HG02763 (cell line): Measurements from ENCODE around the gene TBC1D10A.

Experiments used
- ATAC-seq: cut with Tn5 transposase; IDR thresholded peaks from one replicate; pipeline ENCODE4 v1.9.1; 2021; ENCODE audit warnings: mild to moderate bottlenecking, moderate library complexity; ENCODE audit not compliant: unreplicated experiment

TBC1D10A gene

GRCh38 chr22:30287648-30288418 lies 38.9 kb downstream of the TBC1D10A start:
- no peak for ATAC-seq

- no peak for ATAC-seq
These were observed 39.7 kb downstream of the TBC1D10A start for GRCh38 chr22:30286813-30287647.

GRCh38 chr22:30286331-30286730 lies 40.4 kb downstream of the TBC1D10A start:
- ATAC-seq = no peak

DNA sequence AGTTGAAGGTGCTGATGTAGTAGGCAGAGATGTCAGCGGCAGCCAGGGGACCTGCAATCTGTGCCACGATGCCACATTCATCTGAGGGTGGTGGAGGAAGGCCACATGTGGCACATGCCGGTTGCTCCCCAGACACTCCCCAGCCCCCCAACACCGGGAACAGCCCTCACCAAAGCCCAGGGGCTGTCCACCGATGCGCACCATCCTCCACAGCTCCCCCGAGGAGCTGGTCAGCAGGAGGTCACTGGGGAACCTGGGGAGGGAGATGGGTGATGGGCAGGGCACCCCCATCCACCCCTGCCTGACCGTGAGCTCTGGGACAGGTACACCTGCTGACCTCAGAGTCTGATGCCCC lies 40.9 kb downstream of the TBC1D10A start:
- no peak for ATAC-seq

DNA sequence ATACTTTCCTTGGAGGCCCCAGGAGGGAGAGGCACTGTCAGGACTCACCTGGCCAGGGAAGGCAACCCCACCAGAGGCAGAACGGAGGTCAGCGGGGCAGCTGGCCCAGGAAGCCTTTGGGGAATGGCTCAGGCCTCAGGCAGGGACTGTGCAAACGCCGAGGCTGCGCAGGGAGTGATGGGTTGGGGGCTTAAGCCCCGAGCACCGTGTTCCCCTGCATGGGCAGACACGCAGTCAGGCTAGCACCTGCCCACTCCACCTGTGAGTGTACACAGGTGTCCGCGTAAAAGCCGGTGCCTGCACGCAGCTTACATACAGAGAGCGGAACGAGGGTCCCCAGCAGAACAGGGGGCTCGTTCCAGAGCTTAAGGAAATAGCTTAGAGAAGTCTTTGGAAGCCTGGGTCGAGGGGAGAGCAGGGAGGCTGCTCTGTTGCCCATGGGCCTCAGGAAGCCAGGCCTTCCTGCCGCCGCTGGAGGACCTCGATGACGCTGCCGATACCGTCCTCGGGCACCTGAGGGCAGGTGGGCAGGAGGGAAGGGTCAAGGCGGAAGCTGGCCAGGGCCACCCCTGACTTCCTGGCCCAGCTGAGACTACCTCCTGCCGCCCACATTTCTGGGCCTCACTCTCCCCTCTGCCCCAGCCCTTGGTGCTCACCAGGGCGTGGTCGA lies 41.4 kb downstream of the TBC1D10A start:
- no peak for ATAC-seq

DNA sequence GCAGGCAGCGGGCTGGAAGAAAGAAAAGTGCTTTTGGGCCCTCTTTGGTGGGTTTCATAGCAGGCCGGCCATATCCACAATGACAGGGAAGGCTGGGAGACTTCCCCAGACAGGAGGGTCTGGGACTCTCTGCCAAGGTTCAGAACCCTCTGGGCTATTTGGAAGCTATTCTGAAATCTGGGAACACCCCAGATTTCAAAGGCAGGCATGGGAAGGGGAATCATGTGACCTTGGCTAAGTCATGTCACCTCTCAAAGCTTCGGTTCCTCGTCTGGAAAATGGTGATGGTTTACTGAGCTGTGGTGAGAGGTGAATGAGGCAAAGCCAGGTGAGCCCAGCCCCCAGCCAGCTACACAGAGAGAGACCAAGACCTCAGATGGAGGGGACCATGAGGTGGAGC lies 42.1 kb downstream of the TBC1D10A start:
- ATAC-seq = no peak

- no peak for ATAC-seq
These were observed 42.6 kb downstream of the TBC1D10A start for GRCh38 chr22:30284172-30284571.

DNA sequence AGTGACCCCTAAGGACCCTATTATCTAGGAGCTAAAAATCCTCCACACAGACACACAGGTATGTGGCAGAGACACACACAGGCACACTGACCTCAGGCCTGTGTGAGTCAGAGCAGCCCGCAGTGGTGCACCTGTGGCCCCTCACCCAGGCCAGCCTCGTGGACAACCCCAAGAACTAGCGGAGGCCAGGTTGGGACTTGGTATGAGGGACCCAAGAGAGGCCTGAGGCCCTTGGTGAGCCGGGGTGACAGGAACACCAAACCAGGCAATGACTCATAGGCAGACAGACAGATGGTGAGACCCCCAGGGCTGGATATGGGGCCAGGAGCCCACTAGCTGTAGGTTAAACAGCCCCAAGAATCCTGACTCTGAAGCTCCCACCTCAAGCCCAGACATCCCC lies 43.4 kb downstream of the TBC1D10A start:
- ATAC-seq = no peak

DNA sequence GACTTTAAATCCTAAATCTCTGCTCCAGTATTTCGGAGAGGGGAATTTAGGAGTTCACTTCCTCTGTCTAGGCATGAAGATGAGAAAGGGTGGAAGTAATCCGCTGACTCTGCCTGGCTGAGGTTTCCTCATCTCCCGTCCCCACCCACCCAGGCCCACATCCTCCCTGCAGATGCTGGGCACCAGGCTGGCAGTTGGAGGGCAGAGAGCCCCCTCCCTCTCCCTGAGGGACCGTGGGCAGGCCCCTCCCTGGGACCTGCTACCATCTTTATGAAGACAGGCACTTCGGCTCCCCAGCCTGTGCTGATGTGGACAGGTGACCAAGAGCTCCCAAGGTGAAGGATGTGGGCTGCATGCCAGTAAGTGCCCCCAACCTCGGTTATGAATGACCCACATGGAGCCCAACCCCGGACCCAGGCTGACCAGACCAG lies 44.1 kb downstream of the TBC1D10A start:
- ATAC-seq = no peak

DNA sequence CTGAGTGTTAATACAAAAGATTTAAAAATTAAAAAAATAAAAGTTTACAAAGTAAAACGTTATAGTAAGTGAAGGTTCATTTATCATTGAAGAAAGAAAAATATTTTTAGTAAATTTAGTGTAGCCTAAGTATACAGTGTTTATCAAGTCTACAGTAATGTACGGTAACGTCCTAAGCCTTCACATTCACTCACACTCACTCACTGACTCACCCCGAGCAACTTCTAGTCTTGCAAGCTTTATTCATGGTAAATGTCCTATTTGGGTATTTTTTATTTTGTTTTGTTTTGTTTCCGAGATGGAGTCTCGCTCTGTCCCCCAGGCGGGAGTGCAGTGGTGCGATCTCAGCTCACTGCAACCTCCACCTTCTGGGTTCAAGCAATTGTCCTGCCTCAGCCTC lies 46.2 kb downstream of the TBC1D10A start:
- no peak for ATAC-seq

- ATAC-seq = no peak
These were observed 46.8 kb downstream of the TBC1D10A start for GRCh38 chr22:30279932-30280331.

GRCh38 chr22:30279046-30279788 lies 47.5 kb downstream of the TBC1D10A start:
- no peak for ATAC-seq

GRCh38 chr22:30277547-30278344 lies 49.0 kb downstream of the TBC1D10A start:
- ATAC-seq = no peak

- no peak for ATAC-seq
These were observed 50.7 kb downstream of the TBC1D10A start for GRCh38 chr22:30276039-30276438.

DNA sequence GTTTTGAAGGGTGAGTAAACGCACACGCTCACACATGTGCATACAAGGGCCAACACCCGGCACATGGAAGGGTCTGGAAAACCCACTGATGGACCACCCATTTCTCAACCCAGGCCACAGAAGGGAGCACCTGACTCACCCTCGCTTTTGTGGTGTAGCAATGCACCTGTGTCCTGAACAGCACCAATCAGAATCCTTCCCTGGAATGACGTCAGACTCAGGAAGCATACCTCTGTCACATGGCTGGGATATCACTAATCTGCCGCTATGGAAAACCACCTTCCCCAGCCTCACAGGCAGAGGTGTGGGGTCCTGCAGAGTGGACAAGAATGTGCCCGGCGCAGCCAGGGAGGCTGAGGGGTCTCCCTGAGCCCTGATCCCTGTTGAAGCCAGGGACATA lies 51.1 kb downstream of the TBC1D10A start:
- ATAC-seq = no peak

DNA sequence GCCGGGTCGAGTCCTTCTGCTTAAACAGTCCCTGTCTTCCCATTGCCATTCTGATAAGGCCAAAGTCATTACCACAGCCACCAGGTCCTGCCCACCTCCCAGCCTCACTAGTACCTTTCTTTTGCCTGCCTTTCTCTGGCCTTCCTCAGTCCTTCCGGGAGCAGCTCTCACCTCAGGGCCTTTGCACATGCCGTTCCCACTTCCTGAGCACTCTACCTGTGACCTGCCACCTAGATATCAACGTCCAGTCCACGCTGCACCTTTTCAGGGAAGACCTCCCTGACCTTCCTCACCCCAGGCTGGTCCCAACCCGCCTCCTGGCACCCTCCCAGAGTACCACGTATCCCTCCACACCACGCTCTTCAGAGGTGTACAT lies 52.3 kb downstream of the TBC1D10A start:
- ATAC-seq = no peak

DNA sequence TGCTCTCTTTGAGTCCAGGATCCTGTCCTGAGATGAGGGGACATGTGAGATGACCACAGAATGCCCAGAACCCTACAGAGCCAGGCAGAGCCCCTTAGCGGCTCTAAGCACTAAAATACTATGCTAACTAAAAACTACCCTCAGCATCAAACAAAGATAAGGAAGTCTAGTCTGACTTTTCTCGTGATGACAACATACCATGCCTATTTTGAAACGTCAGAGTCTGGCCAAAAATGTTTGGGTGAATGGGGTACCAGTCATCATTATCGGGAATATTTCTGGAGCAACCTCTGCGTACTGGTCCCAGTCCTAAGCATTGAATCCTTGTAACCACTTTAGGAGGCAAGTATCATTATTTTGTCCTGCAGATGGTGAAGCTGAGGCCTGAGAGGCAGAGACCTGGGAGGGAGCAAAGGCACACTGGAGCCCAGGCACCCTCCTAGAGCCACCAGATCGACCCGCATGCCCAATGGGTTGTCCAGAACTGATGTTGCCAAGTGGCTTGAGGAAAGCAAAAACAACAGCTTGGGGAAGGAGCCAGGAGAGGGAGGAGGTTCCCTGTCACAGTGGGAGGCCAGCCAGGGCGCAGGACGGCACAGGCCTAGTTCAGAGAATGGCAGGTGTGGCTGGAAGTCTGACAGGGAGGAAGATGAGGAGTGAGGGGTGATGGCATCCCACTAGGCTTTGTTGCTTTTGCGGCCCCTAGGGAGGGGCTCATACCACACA lies 52.9 kb downstream of the TBC1D10A start:
- ATAC-seq = no peak

DNA sequence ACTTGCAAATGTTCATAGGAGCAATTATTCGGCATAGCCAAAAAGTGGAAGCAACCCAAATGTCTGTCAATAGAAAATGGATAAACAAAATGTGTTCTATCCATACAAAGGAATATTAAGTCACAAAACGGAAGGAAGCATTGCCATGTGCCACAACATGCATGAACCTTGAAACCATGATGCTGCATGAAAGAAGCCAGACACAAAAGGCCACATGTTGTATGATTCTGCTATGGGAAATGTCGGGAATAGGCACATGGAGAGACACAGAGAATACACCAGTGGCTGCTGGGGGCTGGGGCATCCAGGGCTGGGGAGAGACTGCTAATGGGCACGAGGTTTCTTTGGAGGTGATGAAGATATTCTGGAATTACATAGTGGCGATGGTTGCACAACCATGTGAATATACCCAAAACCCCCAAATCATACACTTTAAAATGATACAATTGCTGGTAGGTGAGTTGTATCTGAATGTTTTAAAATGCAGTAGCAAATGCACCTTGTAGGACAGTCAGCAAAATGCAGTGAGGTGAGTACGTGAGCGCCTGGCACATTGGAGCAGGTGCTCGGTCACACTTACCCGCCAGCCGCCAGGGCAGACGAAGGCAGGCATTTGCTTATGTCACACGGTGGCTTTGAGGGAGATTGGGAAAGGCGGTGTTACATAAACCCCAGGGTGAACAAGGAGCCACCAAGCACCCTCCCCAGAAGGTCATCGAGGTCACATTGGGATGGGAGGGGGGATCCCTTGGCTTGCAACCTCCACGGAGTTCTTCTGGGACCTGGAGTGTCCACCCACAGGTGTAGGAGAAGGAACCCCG lies 53.8 kb downstream of the TBC1D10A start:
- no peak for ATAC-seq

- no peak for ATAC-seq
These were observed 55.9 kb downstream of the TBC1D10A start for GRCh38 chr22:30270832-30271231.
